Measurements from ENCODE around the gene LCE6A. TPM values are rescaled to one million over a fixed set of nuclear protein-coding genes. Genes with fewer than 3 reads are reported as not detected.

LCE6A gene, protein sequence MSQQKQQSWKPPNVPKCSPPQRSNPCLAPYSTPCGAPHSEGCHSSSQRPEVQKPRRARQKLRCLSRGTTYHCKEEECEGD
- not detected in 2 replicates for total RNA-seq
- polyA plus RNA-seq = not detected in 2 replicates
- not detected in 2 replicates for polyA plus RNA-seq (2012)
- polyA minus RNA-seq (ENCODE audit: low replicate concordance) = not detected in 2 replicates

DNA sequence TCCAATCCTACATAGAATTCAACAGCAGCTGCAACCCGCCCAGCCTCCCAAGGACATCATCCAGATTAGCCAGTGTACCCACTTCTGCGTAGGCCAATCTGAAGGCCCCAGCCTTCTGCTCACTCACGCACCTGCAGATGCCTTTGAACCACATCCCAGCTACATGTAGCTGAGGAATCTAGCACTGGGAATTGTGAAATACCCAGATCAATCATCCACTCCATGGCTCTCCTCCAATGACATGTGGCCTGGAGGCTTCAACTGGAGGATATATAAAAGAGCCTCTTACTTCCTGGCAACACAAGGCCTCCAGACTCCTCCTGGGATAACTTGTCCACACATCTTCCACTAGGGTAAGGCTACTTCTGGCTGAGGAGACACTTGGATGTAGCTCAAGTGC is at the start of gene LCE6A:
Gene LCE6A, plus strand, starts transcription at position 301 of the 400 bp plus-strand sequence. CDS start 665 bp downstream, outside the sequence.
- no peaks in the 10 kb centered on the region for H3K9me3 ChIP-seq (ENCODE audit: control insufficient read depth, insufficient read depth, low read depth, low read length)
- H3K79me2 ChIP-seq (ENCODE audit: control insufficient read depth, insufficient read depth, low read length) = no peaks in the 10 kb centered on the region
- H3K4me1 ChIP-seq (ENCODE audit: control insufficient read depth, extremely low read depth, insufficient read depth, low read length) = no peaks in the 10 kb centered on the region
- no peak within 1 kb of the TSS for H3K27ac ChIP-seq (ENCODE audit: insufficient read depth, low read length)
- H3K36me3 ChIP-seq (ENCODE audit: control insufficient read depth, insufficient read depth, low read length) = no peaks in the 10 kb centered on the region
- no peak within 1 kb of the TSS for H3K4me2 ChIP-seq (ENCODE audit: extremely low read depth, insufficient read depth, low read length)
- no peaks in the 10 kb centered on the region for H3K27me3 ChIP-seq (ENCODE audit: control insufficient read depth, insufficient read depth, low read length)
- no peak for DNase-seq (ENCODE audit: low read depth in 2 of 2)
- H2AFZ ChIP-seq (ENCODE audit: low read length) = no peak within 1 kb of the TSS
- no peak within 1 kb of the TSS for H3K4me3 ChIP-seq (replicated peaks in 1 of 4; ENCODE audit: control extremely low read depth in 1 of 4, insufficient read depth in 1 of 4, low read depth in 3 of 4, low read length in 4 of 4)
- no peaks in the 10 kb centered on the region for H4K20me1 ChIP-seq (ENCODE audit: control insufficient read depth, extremely low read depth, insufficient read depth, low read length)
- H3K9ac ChIP-seq (ENCODE audit: insufficient read depth, low read length) = no peak within 1 kb of the TSS
- TF ChIP-seq, protein P1, sequence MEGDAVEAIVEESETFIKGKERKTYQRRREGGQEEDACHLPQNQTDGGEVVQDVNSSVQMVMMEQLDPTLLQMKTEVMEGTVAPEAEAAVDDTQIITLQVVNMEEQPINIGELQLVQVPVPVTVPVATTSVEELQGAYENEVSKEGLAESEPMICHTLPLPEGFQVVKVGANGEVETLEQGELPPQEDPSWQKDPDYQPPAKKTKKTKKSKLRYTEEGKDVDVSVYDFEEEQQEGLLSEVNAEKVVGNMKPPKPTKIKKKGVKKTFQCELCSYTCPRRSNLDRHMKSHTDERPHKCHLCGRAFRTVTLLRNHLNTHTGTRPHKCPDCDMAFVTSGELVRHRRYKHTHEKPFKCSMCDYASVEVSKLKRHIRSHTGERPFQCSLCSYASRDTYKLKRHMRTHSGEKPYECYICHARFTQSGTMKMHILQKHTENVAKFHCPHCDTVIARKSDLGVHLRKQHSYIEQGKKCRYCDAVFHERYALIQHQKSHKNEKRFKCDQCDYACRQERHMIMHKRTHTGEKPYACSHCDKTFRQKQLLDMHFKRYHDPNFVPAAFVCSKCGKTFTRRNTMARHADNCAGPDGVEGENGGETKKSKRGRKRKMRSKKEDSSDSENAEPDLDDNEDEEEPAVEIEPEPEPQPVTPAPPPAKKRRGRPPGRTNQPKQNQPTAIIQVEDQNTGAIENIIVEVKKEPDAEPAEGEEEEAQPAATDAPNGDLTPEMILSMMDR (conservative IDR thresholded peaks at IDR 0.05 in 1 of 2, IDR thresholded peaks at IDR 0.05 in 1 of 2; ENCODE audit: low read depth in 1 of 2, low read length in 2 of 2) = no peak
- no peak for TF ChIP-seq EZH2 (IDR thresholded peaks at IDR 0.05; ENCODE audit: low read length, missing control alignments)

DNA sequence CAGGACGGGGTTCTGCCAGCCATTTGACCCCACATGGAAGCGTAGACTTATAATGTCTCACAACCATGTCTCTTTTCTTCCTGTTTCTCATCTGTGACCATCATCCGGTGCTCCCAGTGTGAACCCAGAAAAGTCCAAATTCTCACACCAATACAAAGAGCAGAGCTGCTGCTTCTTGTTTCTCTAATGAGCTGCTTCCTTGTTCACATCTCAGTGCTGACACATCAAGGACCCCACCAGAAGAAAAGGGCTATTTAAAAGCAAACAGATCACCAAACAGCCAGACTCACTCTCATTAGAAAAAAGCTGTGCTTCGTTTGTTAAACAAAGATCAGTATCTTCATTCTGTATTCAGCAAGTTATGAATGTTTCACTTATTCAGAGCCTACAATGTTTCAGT is 47.0 kb upstream of the LCE6A start:
- no peaks in the 10 kb centered on the region for H3K27me3 ChIP-seq (ENCODE audit: control insufficient read depth, insufficient read depth, low read length)
- no peak overlapping the region for H2AFZ ChIP-seq (ENCODE audit: low read length)
- H3K9me3 ChIP-seq (ENCODE audit: control insufficient read depth, insufficient read depth, low read depth, low read length) = no peaks in the 10 kb centered on the region
- no peak for TF ChIP-seq EZH2 (IDR thresholded peaks at IDR 0.05; ENCODE audit: low read length, missing control alignments)
- TF ChIP-seq, protein P1 (conservative IDR thresholded peaks at IDR 0.05 in 1 of 2, IDR thresholded peaks at IDR 0.05 in 1 of 2; ENCODE audit: low read depth in 1 of 2, low read length in 2 of 2) = no peak
- no peaks in the 10 kb centered on the region for H3K36me3 ChIP-seq (ENCODE audit: control insufficient read depth, insufficient read depth, low read length)
- no peaks in the 10 kb centered on the region for H3K79me2 ChIP-seq (ENCODE audit: control insufficient read depth, insufficient read depth, low read length)
- no peak overlapping the region for H3K4me3 ChIP-seq (replicated peaks in 1 of 4; ENCODE audit: control extremely low read depth in 1 of 4, insufficient read depth in 1 of 4, low read depth in 3 of 4, low read length in 4 of 4)
- no peak overlapping the region for H3K9ac ChIP-seq (ENCODE audit: insufficient read depth, low read length)
- no peak overlapping the region for H3K27ac ChIP-seq (ENCODE audit: insufficient read depth, low read length)
- H4K20me1 ChIP-seq (ENCODE audit: control insufficient read depth, extremely low read depth, insufficient read depth, low read length) = no peaks in the 10 kb centered on the region
- H3K4me1 ChIP-seq (ENCODE audit: control insufficient read depth, extremely low read depth, insufficient read depth, low read length) = no peaks in the 10 kb centered on the region
- DNase-seq (ENCODE audit: low read depth in 2 of 2) = no peak
- no peak overlapping the region for H3K4me2 ChIP-seq (ENCODE audit: extremely low read depth, insufficient read depth, low read length)

DNA sequence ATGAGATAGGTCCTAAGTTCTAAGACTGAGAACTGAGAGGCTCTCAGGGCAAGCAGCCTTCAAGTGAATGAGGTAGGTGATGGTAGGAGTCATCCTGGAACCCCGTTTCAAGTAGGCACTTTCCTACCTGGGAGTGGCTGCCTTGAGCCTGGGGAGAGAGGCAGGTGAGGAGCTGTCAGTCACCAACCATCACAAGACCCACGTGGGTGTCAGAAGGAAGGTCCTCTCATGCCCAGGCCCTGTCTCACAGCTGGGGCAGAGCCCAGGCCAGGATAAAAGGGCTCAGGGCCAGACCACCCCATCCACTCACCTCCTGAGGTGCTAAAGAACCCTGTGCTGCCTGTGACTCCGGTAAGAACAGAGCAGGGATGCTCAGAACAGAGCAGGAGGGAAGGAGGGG is 46.2 kb upstream of the LCE6A start, which contains the start of gene LCE1D:
Gene LCE1D, plus strand, starts transcription at position 301 of the 400 bp plus-strand sequence. CDS start 1,074 bp downstream, outside the sequence.
- no peak for TF ChIP-seq EZH2 (IDR thresholded peaks at IDR 0.05; ENCODE audit: low read length, missing control alignments)
- TF ChIP-seq, protein P1 (conservative IDR thresholded peaks at IDR 0.05 in 1 of 2, IDR thresholded peaks at IDR 0.05 in 1 of 2; ENCODE audit: low read depth in 1 of 2, low read length in 2 of 2) = no peak
- no peak within 1 kb of the TSS for H3K27ac ChIP-seq (ENCODE audit: insufficient read depth, low read length)
- no peak within 1 kb of the TSS for H2AFZ ChIP-seq (ENCODE audit: low read length)
- no peak within 1 kb of the TSS for H3K4me2 ChIP-seq (ENCODE audit: extremely low read depth, insufficient read depth, low read length)
- no peaks in the 10 kb centered on the region for H4K20me1 ChIP-seq (ENCODE audit: control insufficient read depth, extremely low read depth, insufficient read depth, low read length)
- H3K27me3 ChIP-seq (ENCODE audit: control insufficient read depth, insufficient read depth, low read length) = no peaks in the 10 kb centered on the region
- H3K79me2 ChIP-seq (ENCODE audit: control insufficient read depth, insufficient read depth, low read length) = no peaks in the 10 kb centered on the region
- no peak for DNase-seq (ENCODE audit: low read depth in 2 of 2)
- H3K36me3 ChIP-seq (ENCODE audit: control insufficient read depth, insufficient read depth, low read length) = no peaks in the 10 kb centered on the region
- no peaks in the 10 kb centered on the region for H3K4me1 ChIP-seq (ENCODE audit: control insufficient read depth, extremely low read depth, insufficient read depth, low read length)
- H3K9ac ChIP-seq (ENCODE audit: insufficient read depth, low read length) = no peak within 1 kb of the TSS
- no peak within 1 kb of the TSS for H3K4me3 ChIP-seq (replicated peaks in 1 of 4; ENCODE audit: control extremely low read depth in 1 of 4, insufficient read depth in 1 of 4, low read depth in 3 of 4, low read length in 4 of 4)
- H3K9me3 ChIP-seq (ENCODE audit: control insufficient read depth, insufficient read depth, low read depth, low read length) = no peaks in the 10 kb centered on the region
